ENCODE measurements around the gene TSHZ1. TPM values are rescaled to one million over a fixed set of nuclear protein-coding genes. Genes with fewer than 3 reads are reported as not detected.

TSHZ1 gene
- total RNA-seq, 2 donors from 2014 or later: 14.5 to 19.4 TPM

DNA sequence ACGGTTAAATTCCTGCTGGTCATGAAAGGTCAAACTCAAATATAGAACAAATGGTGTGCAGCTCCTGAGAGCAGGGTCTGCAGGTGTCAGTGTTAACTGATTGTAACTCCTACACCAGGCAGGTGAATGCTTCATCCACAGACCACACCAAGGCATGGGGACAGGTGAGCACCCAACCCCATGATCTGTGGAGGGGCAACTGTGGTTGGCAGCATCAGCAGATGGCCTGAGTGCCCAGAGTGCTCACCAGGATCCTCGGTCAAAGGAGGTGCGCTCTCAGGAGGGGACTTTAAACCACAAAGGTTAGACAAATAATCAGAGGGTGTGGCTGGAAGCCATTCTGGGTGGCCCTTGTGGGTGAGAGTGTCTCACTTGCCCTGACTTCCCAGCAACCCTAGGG is 46.1 kb upstream of the TSHZ1 start:
- Histone ChIP-seq H3K4me3 (no peak overlapping the region), H3K27me3 (no peaks in the 10 kb centered on the region), H3K9me3 (no peaks in the 10 kb centered on the region), H3K27ac (no peak overlapping the region), H3K36me3 (no peaks in the 10 kb centered on the region), H3K4me1 (peaks cover 0 to 5% of the 10 kb centered on the region in 2 donors)
- TF ChIP-seq, protein P1, sequence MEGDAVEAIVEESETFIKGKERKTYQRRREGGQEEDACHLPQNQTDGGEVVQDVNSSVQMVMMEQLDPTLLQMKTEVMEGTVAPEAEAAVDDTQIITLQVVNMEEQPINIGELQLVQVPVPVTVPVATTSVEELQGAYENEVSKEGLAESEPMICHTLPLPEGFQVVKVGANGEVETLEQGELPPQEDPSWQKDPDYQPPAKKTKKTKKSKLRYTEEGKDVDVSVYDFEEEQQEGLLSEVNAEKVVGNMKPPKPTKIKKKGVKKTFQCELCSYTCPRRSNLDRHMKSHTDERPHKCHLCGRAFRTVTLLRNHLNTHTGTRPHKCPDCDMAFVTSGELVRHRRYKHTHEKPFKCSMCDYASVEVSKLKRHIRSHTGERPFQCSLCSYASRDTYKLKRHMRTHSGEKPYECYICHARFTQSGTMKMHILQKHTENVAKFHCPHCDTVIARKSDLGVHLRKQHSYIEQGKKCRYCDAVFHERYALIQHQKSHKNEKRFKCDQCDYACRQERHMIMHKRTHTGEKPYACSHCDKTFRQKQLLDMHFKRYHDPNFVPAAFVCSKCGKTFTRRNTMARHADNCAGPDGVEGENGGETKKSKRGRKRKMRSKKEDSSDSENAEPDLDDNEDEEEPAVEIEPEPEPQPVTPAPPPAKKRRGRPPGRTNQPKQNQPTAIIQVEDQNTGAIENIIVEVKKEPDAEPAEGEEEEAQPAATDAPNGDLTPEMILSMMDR (IDR thresholded peaks at IDR 0.05): no peak
- DNase-seq (ENCODE audit: low spot score): no peak

GRCh38 chr18:75165926-75166325 is 44.7 kb upstream of the TSHZ1 start:
- Histone ChIP-seq H3K4me1 (peaks cover 0 to 7% of the 10 kb centered on the region in 2 donors), H3K36me3 (no peaks in the 10 kb centered on the region), H3K27ac (no peak overlapping the region), H3K27me3 (no peaks in the 10 kb centered on the region), H3K4me3 (no peak overlapping the region), H3K9me3 (no peaks in the 10 kb centered on the region)
- TF ChIP-seq, protein P1 (IDR thresholded peaks at IDR 0.05): no peak
- no peak for DNase-seq (ENCODE audit: low spot score)

GRCh38 chr18:75167137-75167536 is 43.5 kb upstream of the TSHZ1 start:
- TF ChIP-seq, protein P1 (IDR thresholded peaks at IDR 0.05): no peak
- H3K4me3 ChIP-seq: no peak overlapping the region
- peak overlapping the region in 1 of 2 donors; percentile 91 for H3K27ac ChIP-seq

GRCh38 chr18:75167759-75168618 is 42.6 kb upstream of the TSHZ1 start:
- peak overlapping the region; percentile 24 to 38 for H3K4me3 ChIP-seq
- no peaks in the 10 kb centered on the region for H3K36me3 ChIP-seq
- H3K27ac ChIP-seq: peak overlapping the region; percentile 40 to 91
- H3K4me1 ChIP-seq: peaks cover 0 to 7% of the 10 kb centered on the region in 2 donors
- no peaks in the 10 kb centered on the region for H3K9me3 ChIP-seq
- TF ChIP-seq, protein P1 (IDR thresholded peaks at IDR 0.05): no peak
- H3K27me3 ChIP-seq: no peaks in the 10 kb centered on the region
- DNase-seq (ENCODE audit: low spot score): peak; percentile 50

More at GRCh38 chr18:75167137-75167536, 43.5 kb upstream of the TSHZ1 start:
- no peaks in the 10 kb centered on the region for H3K36me3 ChIP-seq
- H3K4me1 ChIP-seq: peaks cover 0 to 7% of the 10 kb centered on the region in 2 donors
- no peaks in the 10 kb centered on the region for H3K27me3 ChIP-seq
- no peaks in the 10 kb centered on the region for H3K9me3 ChIP-seq
- no peak for DNase-seq (ENCODE audit: low spot score)

GRCh38 chr18:75168619-75169018 is 42.0 kb upstream of the TSHZ1 start:
- Histone ChIP-seq H3K4me3 (peak overlapping the region in 1 of 2 donors; percentile 24), H3K27ac (peak overlapping the region; percentile 40 to 91), H3K36me3 (no peaks in the 10 kb centered on the region), H3K4me1 (peaks cover 0 to 7% of the 10 kb centered on the region in 2 donors), H3K27me3 (no peaks in the 10 kb centered on the region), H3K9me3 (no peaks in the 10 kb centered on the region)
- DNase-seq (ENCODE audit: low spot score): peak; percentile 47
- TF ChIP-seq, protein P1 (IDR thresholded peaks at IDR 0.05): no peak

Data from right atrium auricular region (tissue), 2 donors.